ENCODE results near the gene LGALS14. TPM values are rescaled to one million over a fixed set of nuclear protein-coding genes. Genes with fewer than 3 reads are reported as not detected.

LGALS14 gene
- total RNA-seq, 1 donor from 2014 or later = not detected

DNA sequence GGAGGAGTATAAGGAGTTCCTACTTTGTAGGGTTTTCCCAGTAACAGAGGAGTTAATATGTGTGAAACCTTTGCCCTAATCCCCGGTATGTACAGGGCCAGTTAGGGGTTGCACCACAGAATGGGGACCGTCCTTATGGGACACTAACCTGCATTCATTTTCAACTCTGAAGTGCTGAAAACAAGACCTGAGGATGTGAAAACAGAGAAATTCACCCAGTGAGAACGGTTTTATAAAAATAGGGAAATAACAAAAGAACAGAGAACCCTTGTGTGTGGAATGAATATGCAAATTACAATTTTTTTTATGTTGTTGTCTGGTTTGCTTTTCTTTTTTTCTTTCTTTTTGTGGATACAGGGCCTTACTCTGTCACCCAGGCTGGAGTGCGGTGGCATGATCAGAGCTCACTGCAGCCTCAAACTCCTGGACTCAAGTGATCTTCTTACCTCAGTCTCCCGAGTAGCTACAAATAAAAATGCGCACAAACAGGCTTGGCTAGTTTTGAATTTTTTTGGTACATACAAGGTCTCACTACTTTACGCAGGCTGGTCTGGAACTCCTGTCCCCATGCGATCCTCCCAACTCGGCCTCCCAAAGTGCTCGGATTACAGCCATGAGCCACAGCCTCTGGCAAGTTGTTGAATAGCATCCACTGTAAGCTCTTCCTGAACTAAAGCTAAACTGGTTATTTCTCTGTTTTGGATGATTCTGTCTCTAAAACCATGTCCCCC, 23.0 kb downstream of the LGALS14 start:
- Histone ChIP-seq H3K27ac (no peak overlapping the region), H3K9me3 (no peaks in the 10 kb centered on the region), H3K36me3 (no peaks in the 10 kb centered on the region), H3K4me3 (no peak overlapping the region), H3K27me3 (no peaks in the 10 kb centered on the region), H3K4me1 (no peaks in the 10 kb centered on the region)
- TF ChIP-seq POLR2AphosphoS5 (IDR thresholded peaks at IDR 0.05; ENCODE audit: insufficient read depth in 1 of 2, low read depth in 1 of 2) (no peak), POLR2A (IDR thresholded peaks at IDR 0.05) (no peak), CTCF (IDR thresholded peaks at IDR 0.05) (no peak)
- intact Hi-C loops (cut with DNase I) = no loop called here
- no peak for DNase-seq (ENCODE audit: extremely low spot score in 2 of 2)

- H3K4me1 ChIP-seq = no peaks in the 10 kb centered on the region
- intact Hi-C loops (cut with DNase I) = no loop called here
- H3K27ac ChIP-seq = no peak overlapping the region
- H3K9me3 ChIP-seq = no peaks in the 10 kb centered on the region
- TF ChIP-seq POLR2A (IDR thresholded peaks at IDR 0.05) (no peak), CTCF (IDR thresholded peaks at IDR 0.05) (no peak), POLR2AphosphoS5 (IDR thresholded peaks at IDR 0.05; ENCODE audit: insufficient read depth in 1 of 2, low read depth in 1 of 2) (no peak)
- no peak overlapping the region for H3K4me3 ChIP-seq
- no peaks in the 10 kb centered on the region for H3K36me3 ChIP-seq
- no peaks in the 10 kb centered on the region for H3K27me3 ChIP-seq
- no peak for DNase-seq (ENCODE audit: extremely low spot score in 2 of 2)
Measured at GRCh38 chr19:39728040-39728439, 23.8 kb downstream of the LGALS14 start.

- no peaks in the 10 kb centered on the region for H3K4me1 ChIP-seq
- no peak for DNase-seq (ENCODE audit: extremely low spot score in 2 of 2)
- no peaks in the 10 kb centered on the region for H3K9me3 ChIP-seq
- intact Hi-C loops (cut with DNase I) = no loop called here
- no peak overlapping the region for H3K4me3 ChIP-seq
- no peaks in the 10 kb centered on the region for H3K36me3 ChIP-seq
- no peaks in the 10 kb centered on the region for H3K27me3 ChIP-seq
- H3K27ac ChIP-seq = no peak overlapping the region
- TF ChIP-seq CTCF (IDR thresholded peaks at IDR 0.05) (no peak), POLR2AphosphoS5 (IDR thresholded peaks at IDR 0.05; ENCODE audit: insufficient read depth in 1 of 2, low read depth in 1 of 2) (no peak), POLR2A (IDR thresholded peaks at IDR 0.05) (no peak)
Measured at GRCh38 chr19:39729594-39729993, 25.3 kb downstream of the LGALS14 start.

- H3K27ac ChIP-seq = no peak overlapping the region
- no peak overlapping the region for H3K4me3 ChIP-seq
- H3K36me3 ChIP-seq = no peaks in the 10 kb centered on the region
- H3K4me1 ChIP-seq = no peaks in the 10 kb centered on the region
- no peaks in the 10 kb centered on the region for H3K27me3 ChIP-seq
- DNase-seq (ENCODE audit: extremely low spot score in 2 of 2) = no peak
- TF ChIP-seq POLR2AphosphoS5 (IDR thresholded peaks at IDR 0.05; ENCODE audit: insufficient read depth in 1 of 2, low read depth in 1 of 2) = no peak
- no peak for TF ChIP-seq POLR2A (IDR thresholded peaks at IDR 0.05)
- TF ChIP-seq CTCF (IDR thresholded peaks at IDR 0.05) = no peak
- no peaks in the 10 kb centered on the region for H3K9me3 ChIP-seq
- intact Hi-C loops (cut with DNase I) = no loop called here
Measured at GRCh38 chr19:39731685-39732084, 27.4 kb downstream of the LGALS14 start.

DNA sequence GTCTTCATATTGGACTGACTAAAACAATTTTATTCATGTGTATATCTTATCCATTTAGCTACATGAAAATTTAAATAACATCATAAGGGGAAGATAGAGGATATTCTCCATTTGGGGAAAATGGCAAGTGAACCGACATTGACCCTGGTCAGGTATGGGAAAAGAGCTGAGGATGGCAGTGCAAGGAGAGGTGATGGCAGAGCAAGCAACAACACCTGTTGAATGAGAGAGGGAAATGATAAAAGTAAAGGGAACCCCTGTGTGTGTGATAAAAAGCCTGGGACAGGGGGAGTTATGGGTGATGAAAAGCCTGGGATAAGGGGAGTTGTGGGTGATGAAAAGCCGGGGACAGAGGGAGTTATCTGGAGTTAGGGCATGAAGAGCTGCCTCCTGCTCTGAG, 29.6 kb downstream of the LGALS14 start:
- Histone ChIP-seq H3K4me3 (no peak overlapping the region), H3K27me3 (no peaks in the 10 kb centered on the region), H3K27ac (no peak overlapping the region), H3K4me1 (no peaks in the 10 kb centered on the region), H3K9me3 (no peaks in the 10 kb centered on the region), H3K36me3 (no peaks in the 10 kb centered on the region)
- TF ChIP-seq POLR2A (IDR thresholded peaks at IDR 0.05) = no peak
- TF ChIP-seq POLR2AphosphoS5 (IDR thresholded peaks at IDR 0.05; ENCODE audit: insufficient read depth in 1 of 2, low read depth in 1 of 2) = no peak
- TF ChIP-seq CTCF (IDR thresholded peaks at IDR 0.05) = no peak
- intact Hi-C loops (cut with DNase I) = no loop called here
- no peak for DNase-seq (ENCODE audit: extremely low spot score in 2 of 2)
